ENCODE measurements around the gene LRRN1. TPM values are rescaled to one million over a fixed set of nuclear protein-coding genes. Genes with fewer than 3 reads are reported as not detected.

LRRN1 gene
- total RNA-seq, 4 donors from 2014 or later = 1.1 to 6.8 (median 4.3) TPM

- DNase-seq = no peak
- no peak overlapping the region for H3K4me3 ChIP-seq
- in situ Hi-C loops (cut with MboI; ENCODE audit: low sequenced_read_pairs in 4 of 4) = no loop called here
- H3K36me3 ChIP-seq = no peaks in the 10 kb centered on the region
- H3K4me1 ChIP-seq = peaks cover 0 to 4% of the 10 kb centered on the region in 2 donors
- no peak for ATAC-seq
- H3K9me3 ChIP-seq = no peaks in the 10 kb centered on the region
- intact Hi-C loops (cut with DNase I; ENCODE audit: low total_unique reads) = no loop called here
- H3K27ac ChIP-seq = no peak overlapping the region
- TF ChIP-seq CTCF (IDR thresholded peaks at IDR 0.05 in 4 of 5, conservative IDR thresholded peaks at IDR 0.05 in 1 of 5) (no peak), POLR2A (IDR thresholded peaks at IDR 0.05) (no peak)
- no peaks in the 10 kb centered on the region for H3K27me3 ChIP-seq
Observed at GRCh38 chr3:3783696-3784095, 15.5 kb upstream of the LRRN1 start.

- intact Hi-C loops (cut with DNase I; ENCODE audit: low total_unique reads) (no loop called here), in situ Hi-C loops (cut with MboI; ENCODE audit: low sequenced_read_pairs in 4 of 4) (no loop called here)
- no peak for DNase-seq
- Histone ChIP-seq H3K4me3 (no peak overlapping the region), H3K4me1 (no peaks in the 10 kb centered on the region), H3K27ac (no peak overlapping the region), H3K9me3 (no peaks in the 10 kb centered on the region), H3K36me3 (no peaks in the 10 kb centered on the region), H3K27me3 (no peaks in the 10 kb centered on the region)
- no peak for TF ChIP-seq CTCF (IDR thresholded peaks at IDR 0.05 in 4 of 5, conservative IDR thresholded peaks at IDR 0.05 in 1 of 5)
- no peak for TF ChIP-seq POLR2A (IDR thresholded peaks at IDR 0.05)
- ATAC-seq = no peak
Observed at GRCh38 chr3:3792391-3792790, 6.8 kb upstream of the LRRN1 start.

- Histone ChIP-seq H3K27ac (peak overlapping the region; percentile 75 to 87 (median 82)), H3K4me1 (peaks cover 12 to 17% of the 10 kb centered on the region in 2 donors), H3K27me3 (no peaks in the 10 kb centered on the region), H3K9me3 (no peaks in the 10 kb centered on the region), H3K36me3 (no peaks in the 10 kb centered on the region), H3K4me3 (peak overlapping the region; percentile 55 to 75 (median 70))
- peak in 1 of 2 donors; percentile 17 for DNase-seq
- intact Hi-C loops (cut with DNase I; ENCODE audit: low total_unique reads) = no loop called here
- peak; percentile 20 for ATAC-seq
- TF ChIP-seq CTCF (IDR thresholded peaks at IDR 0.05 in 4 of 5, conservative IDR thresholded peaks at IDR 0.05 in 1 of 5) = no peak
- TF ChIP-seq POLR2A (IDR thresholded peaks at IDR 0.05) = no peak
- in situ Hi-C loops (cut with MboI; ENCODE audit: low sequenced_read_pairs in 4 of 4) = no loop called here
Observed at GRCh38 chr3:3798631-3799113, 559 bp upstream of the LRRN1 start.

GRCh38 chr3:3800080-3800455 is 837 bp downstream of the LRRN1 start:
- intact Hi-C loops (cut with DNase I; ENCODE audit: low total_unique reads) = loop anchor here (10.0 kb wide), 1 partner anchor 695 kb away; the partner anchor contains the start of gene ITPR1
- peak overlapping the region; percentile 55 to 75 (median 70) for H3K4me3 ChIP-seq
- TF ChIP-seq POLR2A (IDR thresholded peaks at IDR 0.05) (no peak), CTCF (IDR thresholded peaks at IDR 0.05 in 4 of 5, conservative IDR thresholded peaks at IDR 0.05 in 1 of 5) (no peak)
- ATAC-seq (peak; percentile 21 to 27), DNase-seq (no peak)
- H3K36me3 ChIP-seq = no peaks in the 10 kb centered on the region
- no peaks in the 10 kb centered on the region for H3K27me3 ChIP-seq
- in situ Hi-C loops (cut with MboI; ENCODE audit: low sequenced_read_pairs in 4 of 4) = no loop called here
- H3K27ac ChIP-seq = peak overlapping the region; percentile 75 to 87 (median 82)
- H3K4me1 ChIP-seq = peaks cover 12 to 17% of the 10 kb centered on the region in 2 donors
- H3K9me3 ChIP-seq = no peaks in the 10 kb centered on the region

Data from gastrocnemius medialis (tissue), 4 donors.